Prostate gland (tissue), 2 donors: ENCODE results near the gene DIS3L2. TPM values are rescaled to one million over a fixed set of nuclear protein-coding genes. Genes with fewer than 3 reads are reported as not detected.

Experiments used
- DNase-seq: peaks from one replicate; pipeline ENCODE4 v3.0.0-alpha.2; 2019; ENCODE audit warnings: low spot score
- H3K27ac ChIP-seq, 2 donors: fragments of 200-600 bp; sonication (generic); 2 replicates each; pipeline ENCODE4 v1.5.1; 2017 to 2019
- H3K27me3 ChIP-seq: fragments of 200-600 bp; sonication (generic); replicated peaks from 2 replicates; pipeline ENCODE4 v1.5.1; 2019; ENCODE audit not compliant: insufficient read depth
- H3K36me3 ChIP-seq, 2 donors: fragments of 200-600 bp; sonication (generic); 1 replicate in 1 of 2; 2 replicates in 1 of 2; pipeline versions ENCODE4 v1.5.1 to v1.8.1; 2017 to 2019
- H3K4me1 ChIP-seq: fragments of 200-600 bp; sonication (generic); replicated peaks from 2 replicates; pipeline ENCODE4 v1.5.1; 2019
- H3K4me3 ChIP-seq, 2 donors: fragments of 200-600 bp; sonication (generic); 2 replicates each; pipeline ENCODE4 v1.5.1; 2017 to 2019
- H3K9me3 ChIP-seq: fragments of 200-600 bp; sonication (generic); 2 replicates; pipeline ENCODE4 v1.5.1; 2017
- POLR2A ChIP-seq: fragments of 450-650 bp; IDR thresholded peaks from one replicate; pipeline ENCODE4 v1.6.1; 2016; ENCODE audit warnings: antibody characterized with exemption, mild to moderate bottlenecking
- POLR2AphosphoS5 ChIP-seq: sonication (generic); formaldehyde crosslinking; IDR thresholded peaks from one replicate; pipeline ENCODE4 v1.6.1; 2017; ENCODE audit warnings: antibody characterized with exemption
- whole genome bisulfite sequencing: methylation state at CpG from one replicate; pipeline ENCODE4 v1.1.5; 2018; 5-methylcytosine and 5-hydroxymethylcytosine counted together
- intact Hi-C: fragments of 100-400 bp; cut with DNase I; formaldehyde crosslinking; loops from one replicate; pipeline ENCODE4 v1.14.2; 2022
- total RNA-seq, 2 donors: library from RNA; depleted of rRNA; stranded (reverse); fragments of >200 nt; gene quantifications; one replicate each; pipeline ENCODE4 v1.1.0, GENCODE V29; 2016
- TF ChIP-seq, protein P1 (sequence below), 4 experiments: fragments of 200-600 bp in 2 of 4; fragments of 450-650 bp in 2 of 4; sonication (generic) in 2 of 4; IDR thresholded peaks; 1 replicate in 3 of 4; 2 replicates in 1 of 4; pipeline ENCODE4 v1.5.1; 2016 to 2019; ENCODE audit warnings: antibody characterized with exemption in 4 of 4, mild to moderate bottlenecking in 2 of 4, moderate library complexity in 2 of 4

DIS3L2 gene
- total RNA-seq, 2 donors from 2014 or later = 30.1 to 71.3 TPM

DNA sequence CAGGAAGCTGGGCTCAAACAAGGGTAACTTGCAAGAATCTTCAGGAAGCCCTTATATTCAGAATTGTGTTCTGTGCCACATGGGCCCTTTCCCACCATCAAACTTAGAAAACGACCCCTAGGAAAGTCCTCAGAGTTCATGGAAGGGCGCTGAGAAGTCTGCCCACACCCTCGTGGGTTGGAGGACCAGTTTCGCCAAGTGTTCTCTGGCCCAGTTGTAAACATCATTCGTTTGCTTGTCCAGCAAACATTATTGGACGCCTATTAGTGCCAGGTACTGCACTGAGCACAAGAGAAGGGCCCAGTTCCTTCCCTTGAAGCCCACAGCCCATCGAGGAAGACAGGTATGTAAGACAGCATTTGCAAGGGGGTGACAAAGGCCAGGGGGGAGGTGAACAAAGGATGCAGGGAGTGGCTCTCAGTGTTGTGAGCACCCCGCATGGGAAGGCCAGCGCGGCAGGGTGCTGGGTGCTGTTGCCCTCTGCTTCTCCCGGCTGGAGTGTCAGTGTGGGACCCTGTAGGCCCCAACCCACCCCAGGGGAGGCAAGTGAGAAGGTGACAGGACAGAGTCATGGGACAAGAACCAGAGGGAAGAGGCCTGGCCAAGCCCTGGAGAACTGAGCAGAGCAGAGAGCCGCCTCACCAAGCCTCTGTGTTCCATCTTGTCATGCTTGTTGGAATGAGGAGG, 356.8 kb downstream of the DIS3L2 start:
- H3K4me1 ChIP-seq = peaks cover 50% of the 10 kb centered on the region
- H3K36me3 ChIP-seq = no peaks in the 10 kb centered on the region
- peak; percentile 48 for DNase-seq
- intact Hi-C loops = loop anchor here (10.0 kb wide), 1 partner anchor 174 kb away; no protein-coding TSS in a partner anchor
- H3K27ac ChIP-seq = peak overlapping the region; percentile 70 to 82
- TF ChIP-seq POLR2A = no peak
- TF ChIP-seq POLR2AphosphoS5 = peak; percentile 68
- no peaks in the 10 kb centered on the region for H3K27me3 ChIP-seq
- WGBS = 85% methylated on average over 12 of the region's 12 CpGs
- no peak overlapping the region for H3K4me3 ChIP-seq
- H3K9me3 ChIP-seq = no peaks in the 10 kb centered on the region

DNA sequence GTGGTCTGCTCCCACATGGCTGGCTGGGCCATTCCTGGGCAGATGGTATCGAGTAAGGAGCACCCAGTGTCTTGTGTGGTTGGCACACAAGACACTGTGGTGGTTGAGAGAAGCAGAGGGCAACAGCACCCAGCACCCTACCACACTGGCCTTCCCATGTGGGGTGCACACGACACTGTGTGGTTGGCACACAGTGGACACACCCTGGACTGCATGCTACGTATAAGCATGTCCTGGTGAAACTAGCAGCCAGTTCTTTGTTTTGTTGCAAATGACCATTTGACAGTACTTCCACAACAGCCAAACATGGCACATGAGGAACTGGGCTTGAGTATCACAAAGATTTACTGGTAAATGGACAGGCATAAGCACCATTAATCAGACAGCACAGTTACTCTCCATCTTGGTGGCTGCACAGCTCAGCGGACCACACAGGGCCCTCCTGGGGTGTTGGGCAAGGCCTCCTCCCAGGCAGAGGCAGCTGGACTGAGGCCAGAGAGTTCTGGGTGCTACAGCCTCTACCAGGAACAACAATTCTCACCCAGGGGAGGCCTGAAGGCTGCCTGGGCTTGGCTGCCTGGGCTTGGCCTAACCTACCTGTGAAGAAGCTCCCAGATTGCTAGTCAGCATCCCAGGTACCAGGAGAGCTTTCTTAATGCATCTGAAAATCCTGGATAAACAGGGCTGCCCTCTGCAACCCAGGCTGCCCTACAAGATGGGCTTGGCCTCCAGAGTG, 357.7 kb downstream of the DIS3L2 start:
- intact Hi-C loops = loop anchor here (10.0 kb wide), 1 partner anchor 174 kb away; no protein-coding TSS in a partner anchor
- 86% methylated on average over 4 of the region's 4 CpGs for WGBS
- Histone ChIP-seq H3K27me3 (no peaks in the 10 kb centered on the region), H3K27ac (peak overlapping the region; percentile 70 to 82), H3K36me3 (no peaks in the 10 kb centered on the region), H3K9me3 (no peaks in the 10 kb centered on the region), H3K4me1 (peaks cover 52% of the 10 kb centered on the region), H3K4me3 (no peak overlapping the region)
- no peak for DNase-seq
- TF ChIP-seq POLR2A = no peak
- TF ChIP-seq, protein P1, sequence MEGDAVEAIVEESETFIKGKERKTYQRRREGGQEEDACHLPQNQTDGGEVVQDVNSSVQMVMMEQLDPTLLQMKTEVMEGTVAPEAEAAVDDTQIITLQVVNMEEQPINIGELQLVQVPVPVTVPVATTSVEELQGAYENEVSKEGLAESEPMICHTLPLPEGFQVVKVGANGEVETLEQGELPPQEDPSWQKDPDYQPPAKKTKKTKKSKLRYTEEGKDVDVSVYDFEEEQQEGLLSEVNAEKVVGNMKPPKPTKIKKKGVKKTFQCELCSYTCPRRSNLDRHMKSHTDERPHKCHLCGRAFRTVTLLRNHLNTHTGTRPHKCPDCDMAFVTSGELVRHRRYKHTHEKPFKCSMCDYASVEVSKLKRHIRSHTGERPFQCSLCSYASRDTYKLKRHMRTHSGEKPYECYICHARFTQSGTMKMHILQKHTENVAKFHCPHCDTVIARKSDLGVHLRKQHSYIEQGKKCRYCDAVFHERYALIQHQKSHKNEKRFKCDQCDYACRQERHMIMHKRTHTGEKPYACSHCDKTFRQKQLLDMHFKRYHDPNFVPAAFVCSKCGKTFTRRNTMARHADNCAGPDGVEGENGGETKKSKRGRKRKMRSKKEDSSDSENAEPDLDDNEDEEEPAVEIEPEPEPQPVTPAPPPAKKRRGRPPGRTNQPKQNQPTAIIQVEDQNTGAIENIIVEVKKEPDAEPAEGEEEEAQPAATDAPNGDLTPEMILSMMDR (IDR thresholded peaks at IDR 0.05) = no peak
- TF ChIP-seq POLR2AphosphoS5 = no peak

DNA sequence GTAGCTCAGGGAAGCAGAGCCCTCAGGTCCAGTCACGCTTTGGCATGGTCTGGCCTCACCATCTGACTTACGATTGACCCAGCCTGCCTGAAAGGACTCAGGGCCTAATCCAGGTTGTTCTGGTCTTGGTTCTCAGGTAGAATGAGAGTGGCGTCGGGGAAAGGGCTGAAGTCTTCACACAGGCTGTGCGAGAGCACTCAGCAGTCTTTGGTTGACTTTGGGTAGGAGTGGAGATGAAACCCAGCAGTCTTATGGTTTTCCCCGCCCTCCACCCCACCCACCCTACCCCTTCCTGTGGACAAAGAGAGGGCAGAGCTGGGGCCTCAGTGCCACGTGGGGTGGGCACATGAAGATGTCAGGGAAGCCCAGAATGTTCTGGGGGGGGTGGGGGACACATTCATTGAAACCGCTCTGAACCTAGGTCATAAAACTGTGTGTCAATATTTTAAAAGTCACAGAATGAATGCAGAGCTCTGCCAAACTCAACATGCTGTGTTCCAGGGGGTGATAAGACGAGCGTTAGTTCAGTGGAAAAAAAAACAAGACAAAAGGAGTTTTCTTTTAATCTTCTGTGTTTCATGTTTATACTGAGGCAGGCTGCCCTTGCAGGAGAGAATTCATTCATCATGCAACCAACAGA, 358.4 kb downstream of the DIS3L2 start:
- H3K27ac ChIP-seq = peak overlapping the region; percentile 70 to 82
- H3K27me3 ChIP-seq = no peaks in the 10 kb centered on the region
- peaks cover 52% of the 10 kb centered on the region for H3K4me1 ChIP-seq
- TF ChIP-seq POLR2AphosphoS5 (peak; percentile 77), POLR2A (no peak)
- H3K9me3 ChIP-seq = no peaks in the 10 kb centered on the region
- 38% methylated on average over 10 of the region's 10 CpGs for WGBS
- H3K36me3 ChIP-seq = no peaks in the 10 kb centered on the region
- intact Hi-C loops = loop anchor here (10.0 kb wide), 1 partner anchor 175 kb away; no protein-coding TSS in a partner anchor
- no peak overlapping the region for H3K4me3 ChIP-seq
- peak; percentile 81 for DNase-seq

DNA sequence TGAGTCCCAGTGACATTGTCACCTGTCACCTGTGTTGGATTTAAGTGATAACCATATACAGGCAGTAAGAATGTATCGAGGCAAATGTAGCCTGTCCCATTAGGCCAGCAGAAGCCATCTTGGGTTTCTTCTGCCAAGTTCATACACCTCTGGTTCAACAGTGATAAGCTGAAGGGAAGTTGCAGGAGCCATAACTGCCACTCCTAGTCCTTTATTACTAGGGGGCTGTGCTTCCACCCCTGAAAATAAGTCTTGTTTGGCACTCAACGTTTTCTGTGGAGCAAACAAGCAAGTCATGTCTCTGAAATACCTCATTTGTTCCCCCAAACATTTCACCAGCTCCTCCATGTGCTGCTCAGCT, 358.9 kb downstream of the DIS3L2 start:
- 19% methylated on average over 2 of the region's 2 CpGs for WGBS
- peak; percentile 39 for TF ChIP-seq POLR2AphosphoS5
- TF ChIP-seq POLR2A = no peak
- TF ChIP-seq, protein P1 (IDR thresholded peaks at IDR 0.05) = no peak
- intact Hi-C loops = no loop called here

DNA sequence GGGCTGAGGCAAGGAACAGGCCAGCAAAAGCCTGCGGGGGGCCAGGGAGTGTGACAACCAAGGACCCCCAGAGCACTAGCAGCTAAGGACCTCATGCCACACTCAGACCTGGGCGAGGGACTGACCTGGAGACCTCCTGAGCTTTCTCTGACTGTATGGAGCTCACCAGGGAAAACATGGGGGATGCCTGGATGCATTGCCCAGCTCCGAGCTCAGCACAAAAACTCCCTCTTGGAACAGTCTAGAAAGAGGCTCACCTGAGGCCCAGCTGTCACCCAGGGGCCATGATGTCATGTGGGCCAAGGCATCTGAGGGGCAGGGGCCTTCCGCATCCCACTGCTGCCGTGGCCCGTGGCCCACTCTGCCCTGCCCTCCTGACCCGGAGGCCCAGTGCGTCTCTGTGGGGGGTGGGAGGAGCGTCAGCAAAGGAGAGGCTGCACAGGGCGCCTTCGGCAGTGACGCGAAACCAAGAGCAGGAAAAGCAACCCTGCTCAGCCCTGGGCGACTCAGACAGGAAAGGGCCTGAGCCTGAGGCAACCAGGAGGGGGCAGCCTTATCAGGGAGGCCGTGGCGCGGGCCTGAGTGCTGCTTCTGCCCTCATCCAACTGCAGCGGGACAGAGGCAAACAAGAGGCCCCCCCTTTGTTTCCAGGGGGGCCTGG, 359.8 kb downstream of the DIS3L2 start:
- no peak for TF ChIP-seq POLR2AphosphoS5
- TF ChIP-seq POLR2A = no peak
- TF ChIP-seq, protein P1 (IDR thresholded peaks at IDR 0.05) = no peak
- intact Hi-C loops = no loop called here
- no peaks in the 10 kb centered on the region for H3K9me3 ChIP-seq
- no peak overlapping the region for H3K4me3 ChIP-seq
- no peaks in the 10 kb centered on the region for H3K27me3 ChIP-seq
- H3K27ac ChIP-seq = peak overlapping the region; percentile 70 to 82
- H3K4me1 ChIP-seq = peaks cover 41% of the 10 kb centered on the region
- 86% methylated on average over 18 of the region's 18 CpGs for WGBS
- H3K36me3 ChIP-seq = no peaks in the 10 kb centered on the region
- no peak for DNase-seq

More for the DNA sequence above, 358.9 kb downstream of the DIS3L2 start:
- no peaks in the 10 kb centered on the region for H3K27me3 ChIP-seq
- peaks cover 47% of the 10 kb centered on the region for H3K4me1 ChIP-seq
- H3K9me3 ChIP-seq = no peaks in the 10 kb centered on the region
- H3K36me3 ChIP-seq = no peaks in the 10 kb centered on the region
- peak overlapping the region; percentile 70 to 82 for H3K27ac ChIP-seq
- DNase-seq = peak; percentile 49
- no peak overlapping the region for H3K4me3 ChIP-seq
